Adrenal gland (tissue), 5 donors: ENCODE results near the gene VSTM1.

ENCODE experiments used
- POLR2A ChIP-seq, 2 donors: fragments of 450-650 bp; IDR thresholded peaks; one replicate each; pipeline ENCODE4 v1.6.1; 2017; ENCODE audit warnings: antibody characterized with exemption in 2 of 2, mild to moderate bottlenecking in 2 of 2, moderate library complexity in 1 of 2
- TF ChIP-seq, protein P1 (sequence below), 6 experiments: fragments of 450-650 bp in 4 of 6; fragments of 200-600 bp in 2 of 6; sonication (generic) in 1 of 6; IDR thresholded peaks; 1 replicate in 5 of 6; 2 replicates in 1 of 6; pipeline versions ENCODE4 v1.5.1 to v1.8.0; 2016 to 2021; ENCODE audit warnings: antibody characterized with exemption in 6 of 6, mild to moderate bottlenecking in 2 of 6, moderate library complexity in 1 of 6
- donor health status: DM: no; HTN: no; CAD: no.

DNA sequence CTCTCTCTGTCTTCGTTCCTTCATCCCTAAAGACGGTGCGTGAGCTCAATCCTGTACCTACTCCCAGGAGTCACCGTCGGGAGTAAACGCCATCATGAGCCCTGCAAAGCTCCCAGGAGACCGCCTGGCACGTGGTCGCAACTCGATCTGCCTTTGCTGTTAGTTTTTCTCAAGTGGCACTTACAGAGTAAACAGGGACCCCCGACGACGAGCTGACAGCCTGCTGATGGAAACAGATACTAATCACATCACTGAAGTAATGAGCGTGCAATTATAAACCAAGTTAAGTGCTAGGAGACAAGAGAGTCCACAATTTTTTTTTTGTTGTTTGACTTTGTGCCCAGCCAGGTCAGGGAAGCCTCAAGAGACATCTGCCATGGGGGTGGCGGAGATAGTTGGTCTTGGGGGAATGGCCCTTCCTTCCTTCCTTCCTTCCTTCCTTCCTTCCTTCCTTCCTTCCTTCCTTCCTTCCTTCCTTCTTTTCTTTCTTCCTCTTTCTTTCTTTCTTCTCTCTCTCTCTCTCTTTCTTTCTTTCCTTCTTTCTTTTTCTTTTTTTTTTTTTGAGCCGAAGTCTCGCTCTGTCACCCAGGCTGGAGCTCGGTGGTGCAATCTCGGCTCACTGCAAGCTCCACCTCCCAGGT lies 48.7 kb downstream of the VSTM1 start:
- TF ChIP-seq, protein P1, sequence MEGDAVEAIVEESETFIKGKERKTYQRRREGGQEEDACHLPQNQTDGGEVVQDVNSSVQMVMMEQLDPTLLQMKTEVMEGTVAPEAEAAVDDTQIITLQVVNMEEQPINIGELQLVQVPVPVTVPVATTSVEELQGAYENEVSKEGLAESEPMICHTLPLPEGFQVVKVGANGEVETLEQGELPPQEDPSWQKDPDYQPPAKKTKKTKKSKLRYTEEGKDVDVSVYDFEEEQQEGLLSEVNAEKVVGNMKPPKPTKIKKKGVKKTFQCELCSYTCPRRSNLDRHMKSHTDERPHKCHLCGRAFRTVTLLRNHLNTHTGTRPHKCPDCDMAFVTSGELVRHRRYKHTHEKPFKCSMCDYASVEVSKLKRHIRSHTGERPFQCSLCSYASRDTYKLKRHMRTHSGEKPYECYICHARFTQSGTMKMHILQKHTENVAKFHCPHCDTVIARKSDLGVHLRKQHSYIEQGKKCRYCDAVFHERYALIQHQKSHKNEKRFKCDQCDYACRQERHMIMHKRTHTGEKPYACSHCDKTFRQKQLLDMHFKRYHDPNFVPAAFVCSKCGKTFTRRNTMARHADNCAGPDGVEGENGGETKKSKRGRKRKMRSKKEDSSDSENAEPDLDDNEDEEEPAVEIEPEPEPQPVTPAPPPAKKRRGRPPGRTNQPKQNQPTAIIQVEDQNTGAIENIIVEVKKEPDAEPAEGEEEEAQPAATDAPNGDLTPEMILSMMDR (IDR thresholded peaks at IDR 0.05): no peak
- no peak for TF ChIP-seq POLR2A (IDR thresholded peaks at IDR 0.05)
